Esophagus (tissue), 2 donors: ENCODE results near the gene DCTPP1. TPM values are rescaled to one million over a fixed set of nuclear protein-coding genes. Genes with fewer than 3 reads are reported as not detected.

Experiments
- H3K27ac ChIP-seq, 2 donors: one replicate each; pipeline ENCODE4 v1.5.1; 2013; ENCODE audit warnings: low read depth in 2 of 2, mild to moderate bottlenecking in 2 of 2, inconsistent platforms in 1 of 2, low read length in 1 of 2, moderate library complexity in 1 of 2
- H3K27me3 ChIP-seq, 2 donors: one replicate each; pipeline ENCODE4 v1.6.1; 2013; ENCODE audit warnings: low read length in 2 of 2, control low read depth in 1 of 2, mild to moderate bottlenecking in 1 of 2; ENCODE audit not compliant: insufficient read depth in 2 of 2, control insufficient read depth in 1 of 2
- H3K36me3 ChIP-seq, 2 donors: one replicate each; pipeline ENCODE4 v1.6.1; 2013; ENCODE audit warnings: low read length in 1 of 2; ENCODE audit not compliant: control insufficient read depth in 2 of 2, insufficient read depth in 2 of 2
- H3K4me1 ChIP-seq, 2 donors: one replicate each; pipeline ENCODE4 v1.6.1; 2013; ENCODE audit warnings: low read length in 1 of 2; ENCODE audit not compliant: control insufficient read depth in 2 of 2, insufficient read depth in 2 of 2
- H3K4me3 ChIP-seq, 2 donors: one replicate each; pipeline ENCODE4 v1.5.1; 2013; ENCODE audit warnings: low read length in 2 of 2, mild to moderate bottlenecking in 2 of 2, low read depth in 1 of 2, moderate library complexity in 1 of 2
- H3K9me3 ChIP-seq, 2 donors: one replicate each; pipeline ENCODE4 v1.6.1; 2013; ENCODE audit warnings: mild to moderate bottlenecking in 2 of 2, low read depth in 1 of 2, low read length in 1 of 2, moderate library complexity in 1 of 2; ENCODE audit not compliant: control insufficient read depth in 2 of 2, insufficient read depth in 1 of 2
- WGBS, 2 donors: extraction: QIAGEN DNeasy Blood & Tissue Kit; methylation state at CpG; one replicate each; pipeline ENCODE4 v1.1.7; 2013; 5-methylcytosine and 5-hydroxymethylcytosine counted together
- polyA plus RNA-seq, 2 donors: library from polyadenylated mRNA; stranded (reverse); fragments of 200-250 nt; gene quantifications; one replicate each; pipeline ENCODE4 v1.2.3, GENCODE V29; 2013
- donor health status: healthy with polysubstance abuse.
- donor health status: Bipolar disorder and iron deficiency.

Gene DCTPP1
- polyA plus RNA-seq, 2 donors, result 9.5 to 32.6 TPM

GRCh38 chr16:30416047-30416603 is 13.7 kb downstream of the DCTPP1 start:
- H3K4me1 ChIP-seq, result peaks cover 0 to 5% of the 10 kb centered on the region in 2 donors
- no peak overlapping the region for H3K27ac ChIP-seq
- H3K4me3 ChIP-seq, result no peak overlapping the region
- H3K36me3 ChIP-seq, result peaks cover 0 to 9% of the 10 kb centered on the region in 2 donors
- no peaks in the 10 kb centered on the region for H3K27me3 ChIP-seq
- WGBS, 2 donors, result 89 to 91% methylated on average over 4 of the region's 4 CpGs
- H3K9me3 ChIP-seq, result no peaks in the 10 kb centered on the region

GRCh38 chr16:30414159-30414558 is 15.7 kb downstream of the DCTPP1 start:
- Histone ChIP-seq H3K27ac (no peak overlapping the region), H3K9me3 (no peaks in the 10 kb centered on the region), H3K4me3 (no peak overlapping the region), H3K36me3 (peaks cover 0 to 7% of the 10 kb centered on the region in 2 donors), H3K4me1 (peaks cover 0 to 7% of the 10 kb centered on the region in 2 donors), H3K27me3 (no peaks in the 10 kb centered on the region)
- WGBS, 2 donors, result 76 to 78% methylated on average over 5 of the region's 5 CpGs

- no peaks in the 10 kb centered on the region for H3K27me3 ChIP-seq
- H3K36me3 ChIP-seq, result peaks cover 0 to 7% of the 10 kb centered on the region in 2 donors
- 81 to 83% methylated on average over 6 of the region's 6 CpGs for WGBS, 2 donors
- H3K4me3 ChIP-seq, result no peak overlapping the region
- H3K27ac ChIP-seq, result no peak overlapping the region
- no peaks in the 10 kb centered on the region for H3K9me3 ChIP-seq
- H3K4me1 ChIP-seq, result peaks cover 0 to 6% of the 10 kb centered on the region in 2 donors
Measured at GRCh38 chr16:30413112-30413806, 16.6 kb downstream of the DCTPP1 start.

GRCh38 chr16:30409125-30410060 is 20.4 kb downstream of the DCTPP1 start:
- Histone ChIP-seq H3K4me1 (peaks cover 2 to 3% of the 10 kb centered on the region in 2 donors), H3K36me3 (peaks cover 0 to 7% of the 10 kb centered on the region in 2 donors), H3K4me3 (no peak overlapping the region), H3K9me3 (no peaks in the 10 kb centered on the region), H3K27ac (peak overlapping the region; percentile 8 to 33), H3K27me3 (no peaks in the 10 kb centered on the region)
- 39 to 41% methylated on average over 15 of the region's 15 CpGs for WGBS, 2 donors

- H3K27me3 ChIP-seq, result no peaks in the 10 kb centered on the region
- H3K27ac ChIP-seq, result peak overlapping the region; percentile 89 to 90
- peak overlapping the region; percentile 57 to 68 for H3K4me3 ChIP-seq
- 8 to 29% methylated on average over 6 to 17 of the region's 19 CpGs for WGBS, 2 donors
- peaks cover 2 to 3% of the 10 kb centered on the region in 2 donors for H3K4me1 ChIP-seq
- peaks cover 0 to 6% of the 10 kb centered on the region in 2 donors for H3K36me3 ChIP-seq
- no peaks in the 10 kb centered on the region for H3K9me3 ChIP-seq
Measured at GRCh38 chr16:30407804-30408534, 21.9 kb downstream of the DCTPP1 start.

- H3K9me3 ChIP-seq, result no peaks in the 10 kb centered on the region
- H3K27ac ChIP-seq, result peak within 1 kb of the TSS; percentile 89 to 90
- H3K4me1 ChIP-seq, result peaks cover 2 to 3% of the 10 kb centered on the region in 2 donors
- 0 to 1% methylated on average over 55 to 65 of the region's 65 CpGs for WGBS, 2 donors
- peaks cover 0 to 6% of the 10 kb centered on the region in 2 donors for H3K36me3 ChIP-seq
- H3K27me3 ChIP-seq, result no peaks in the 10 kb centered on the region
- H3K4me3 ChIP-seq, result peak within 1 kb of the TSS; percentile 57 to 68
Measured at GRCh38 chr16:30407102-30407803, 22.6 kb downstream of the DCTPP1 start, which contains the start of gene ZNF771. ZNF771 (plus strand) TSS chr16:30407606; CDS start chr16:30408054, 448 bp downstream.

- peak overlapping the region; percentile 57 to 68 for H3K4me3 ChIP-seq
- H3K27ac ChIP-seq, result peak overlapping the region; percentile 89 to 90
- peaks cover 0 to 6% of the 10 kb centered on the region in 2 donors for H3K36me3 ChIP-seq
- peaks cover 2 to 3% of the 10 kb centered on the region in 2 donors for H3K4me1 ChIP-seq
- H3K27me3 ChIP-seq, result no peaks in the 10 kb centered on the region
- 7 to 11% methylated on average over 14 of the region's 14 CpGs for WGBS, 2 donors
- H3K9me3 ChIP-seq, result no peaks in the 10 kb centered on the region
Measured at GRCh38 chr16:30406795-30407101, 23.1 kb downstream of the DCTPP1 start.

- Histone ChIP-seq H3K4me1 (peaks cover 0 to 2% of the 10 kb centered on the region in 2 donors), H3K27me3 (no peaks in the 10 kb centered on the region), H3K4me3 (no peak overlapping the region), H3K36me3 (peaks cover 0 to 14% of the 10 kb centered on the region in 2 donors), H3K9me3 (no peaks in the 10 kb centered on the region), H3K27ac (no peak overlapping the region)
- WGBS, 2 donors, result 75 to 78% methylated on average over 8 of the region's 8 CpGs
Measured at GRCh38 chr16:30401768-30402425, 27.9 kb downstream of the DCTPP1 start.
